ENCODE results near the gene INTS7. TPM values are rescaled to one million over a fixed set of nuclear protein-coding genes. Genes with fewer than 3 reads are reported as not detected.

The INTS7 gene
- total RNA-seq, 6 experiments from 2014 or later: 9.6 to 14.5 (median 13.3) TPM

- TF ChIP-seq, protein P1, sequence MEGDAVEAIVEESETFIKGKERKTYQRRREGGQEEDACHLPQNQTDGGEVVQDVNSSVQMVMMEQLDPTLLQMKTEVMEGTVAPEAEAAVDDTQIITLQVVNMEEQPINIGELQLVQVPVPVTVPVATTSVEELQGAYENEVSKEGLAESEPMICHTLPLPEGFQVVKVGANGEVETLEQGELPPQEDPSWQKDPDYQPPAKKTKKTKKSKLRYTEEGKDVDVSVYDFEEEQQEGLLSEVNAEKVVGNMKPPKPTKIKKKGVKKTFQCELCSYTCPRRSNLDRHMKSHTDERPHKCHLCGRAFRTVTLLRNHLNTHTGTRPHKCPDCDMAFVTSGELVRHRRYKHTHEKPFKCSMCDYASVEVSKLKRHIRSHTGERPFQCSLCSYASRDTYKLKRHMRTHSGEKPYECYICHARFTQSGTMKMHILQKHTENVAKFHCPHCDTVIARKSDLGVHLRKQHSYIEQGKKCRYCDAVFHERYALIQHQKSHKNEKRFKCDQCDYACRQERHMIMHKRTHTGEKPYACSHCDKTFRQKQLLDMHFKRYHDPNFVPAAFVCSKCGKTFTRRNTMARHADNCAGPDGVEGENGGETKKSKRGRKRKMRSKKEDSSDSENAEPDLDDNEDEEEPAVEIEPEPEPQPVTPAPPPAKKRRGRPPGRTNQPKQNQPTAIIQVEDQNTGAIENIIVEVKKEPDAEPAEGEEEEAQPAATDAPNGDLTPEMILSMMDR (IDR thresholded peaks at IDR 0.05): no peak
- H3K4me1 Mint-ChIP-seq (ENCODE audit: low read depth): no peaks in the 10 kb centered on the region
- peaks cover 28% of the 10 kb centered on the region for H3K27me3 Mint-ChIP-seq (ENCODE audit: insufficient read depth)
- H3K27ac Mint-ChIP-seq: no peak overlapping the region
- DNase-seq: no peak
- H3K36me3 Mint-ChIP-seq (ENCODE audit: low read depth): peaks cover 6% of the 10 kb centered on the region; the same call in 1 of the 2 replicates
- H3K4me3 Mint-ChIP-seq: no peak overlapping the region
- peaks cover 7% of the 10 kb centered on the region; the same call in 1 of the 2 replicates for H3K9me3 Mint-ChIP-seq
Observed at GRCh38 chr1:211892577-211892976, 142.8 kb downstream of the INTS7 start.

DNA sequence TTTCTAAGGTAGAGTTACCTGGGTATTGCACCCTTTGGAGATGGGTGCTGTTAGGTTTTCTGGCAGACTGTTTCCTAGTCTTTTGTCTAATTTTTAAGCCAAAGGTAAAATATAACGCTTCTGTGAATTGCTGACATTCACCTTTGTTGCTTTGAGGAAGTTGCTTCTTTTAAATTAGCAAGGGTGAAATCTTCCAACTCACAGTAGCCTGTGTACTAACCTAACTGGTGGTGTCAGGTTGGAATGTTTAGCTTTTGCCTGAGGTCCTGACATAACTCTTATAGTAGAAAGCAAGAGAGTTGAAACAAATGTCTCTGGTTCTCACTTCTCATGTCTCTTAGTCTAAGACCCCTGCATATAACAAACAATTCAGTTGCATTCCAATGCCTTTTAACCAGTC is 143.6 kb downstream of the INTS7 start:
- Mint-ChIP-seq H3K36me3 (ENCODE audit: low read depth) (peaks cover 6% of the 10 kb centered on the region; the same call in 1 of the 2 replicates), H3K27ac (no peak overlapping the region), H3K4me3 (no peak overlapping the region), H3K27me3 (ENCODE audit: insufficient read depth) (peaks cover 36% of the 10 kb centered on the region), H3K4me1 (ENCODE audit: low read depth) (no peaks in the 10 kb centered on the region), H3K9me3 (peaks cover 7% of the 10 kb centered on the region; the same call in 1 of the 2 replicates)
- TF ChIP-seq, protein P1 (IDR thresholded peaks at IDR 0.05): no peak
- no peak for DNase-seq

Small RNA genes lying within 50 kb of the gene (microRNA-seq; reads per million reads assigned to microRNA genes)
- gene MIR3122: not detected

Other genes starting within 250 kb of the INTS7 start
- gene LPGAT1, start 204.8 kb downstream of the INTS7 start, total RNA-seq (2021; fragmentation: NEBNext Ultra II Directional; extraction: Animal tissue kit (Norgen Biotek cat#: 25700)): 10 to 100 TPM; 36.4 to 50.4 (median 44.9) TPM
- 10 to 100 TPM; 13.3 to 21.7 (median 18.2) TPM for gene DTL, start 191 bp upstream of the INTS7 start, total RNA-seq (2021; fragmentation: NEBNext Ultra II Directional; extraction: Animal tissue kit (Norgen Biotek cat#: 25700))
- 10 to 100 TPM; 15.2 to 19.5 (median 17.8) TPM for gene PPP2R5A, start 249.9 kb upstream of the INTS7 start, total RNA-seq (2021; fragmentation: NEBNext Ultra II Directional; extraction: Animal tissue kit (Norgen Biotek cat#: 25700))